Activated CD4-positive, alpha-beta T cell treated with anti-CD3 and anti-CD28 coated beads for 36 hours (primary cell): Measurements from ENCODE around the gene SULF2. TPM values are rescaled to one million over a fixed set of nuclear protein-coding genes. Genes with fewer than 3 reads are reported as not detected.

Experiments
- ATAC-seq: fragments of 200-7000 bp; cut with Tn5 transposase; one replicate; pipeline ENCODE4 v1.10.0; 2021; ENCODE audit warnings: mild to moderate bottlenecking, moderate library complexity
- CTCF ChIA-PET: fragments of 350-600 bp; sonication (Branson Sonifier 250); formaldehyde crosslinking; loops from one replicate; lab custom pipeline; 2021; ENCODE audit warnings: antibody characterized with exemption; lab: Charles Lee
- POLR2A ChIA-PET: fragments of 350-600 bp; sonication (Branson Sonifier 250); formaldehyde crosslinking; loops from one replicate; lab custom pipeline; 2021; ENCODE audit warnings: antibody characterized with exemption, inconsistent platforms; lab: Charles Lee
- DNase-seq: peaks from one replicate; pipeline ENCODE4 v3.0.0-alpha.2; 2020
- H3K27ac Mint-ChIP-seq: one replicate; pipeline ENCODE4 v1.8.0; 2021; ENCODE audit warnings: mixed read lengths
- H3K27me3 Mint-ChIP-seq: one replicate; pipeline ENCODE4 v1.8.0; 2021; ENCODE audit warnings: mixed read lengths
- H3K36me3 Mint-ChIP-seq: one replicate; pipeline ENCODE4 v1.8.0; 2021; ENCODE audit warnings: low read depth, mixed read lengths
- H3K4me1 Mint-ChIP-seq: one replicate; pipeline ENCODE4 v1.8.0; 2021; ENCODE audit warnings: mixed read lengths
- H3K4me3 Mint-ChIP-seq: one replicate; pipeline ENCODE4 v1.8.0; 2021; ENCODE audit warnings: mild to moderate bottlenecking, moderate library complexity, mixed read lengths
- H3K9me3 Mint-ChIP-seq: one replicate; pipeline ENCODE4 v1.8.0; 2021; ENCODE audit warnings: low read depth, mixed read lengths
- intact Hi-C, 2 experiments: fragments of 100-400 bp; cut with DNase I in 1 of 2; cut with micrococcal nuclease in 1 of 2; formaldehyde crosslinking; loops; one replicate each; pipeline versions ENCODE4 v1.14.2 to v1.15.1; 2022 to 2024; cut with DNase I, micrococcal nuclease
- total RNA-seq, 2 experiments: library from RNA; stranded (reverse); gene quantifications; one replicate each; pipeline ENCODE4 v1.2.3, GENCODE V29; 2021

Gene SULF2
- total RNA-seq, 2 experiments from 2014 or later: 0.09 TPM; not detected in 1

DNA sequence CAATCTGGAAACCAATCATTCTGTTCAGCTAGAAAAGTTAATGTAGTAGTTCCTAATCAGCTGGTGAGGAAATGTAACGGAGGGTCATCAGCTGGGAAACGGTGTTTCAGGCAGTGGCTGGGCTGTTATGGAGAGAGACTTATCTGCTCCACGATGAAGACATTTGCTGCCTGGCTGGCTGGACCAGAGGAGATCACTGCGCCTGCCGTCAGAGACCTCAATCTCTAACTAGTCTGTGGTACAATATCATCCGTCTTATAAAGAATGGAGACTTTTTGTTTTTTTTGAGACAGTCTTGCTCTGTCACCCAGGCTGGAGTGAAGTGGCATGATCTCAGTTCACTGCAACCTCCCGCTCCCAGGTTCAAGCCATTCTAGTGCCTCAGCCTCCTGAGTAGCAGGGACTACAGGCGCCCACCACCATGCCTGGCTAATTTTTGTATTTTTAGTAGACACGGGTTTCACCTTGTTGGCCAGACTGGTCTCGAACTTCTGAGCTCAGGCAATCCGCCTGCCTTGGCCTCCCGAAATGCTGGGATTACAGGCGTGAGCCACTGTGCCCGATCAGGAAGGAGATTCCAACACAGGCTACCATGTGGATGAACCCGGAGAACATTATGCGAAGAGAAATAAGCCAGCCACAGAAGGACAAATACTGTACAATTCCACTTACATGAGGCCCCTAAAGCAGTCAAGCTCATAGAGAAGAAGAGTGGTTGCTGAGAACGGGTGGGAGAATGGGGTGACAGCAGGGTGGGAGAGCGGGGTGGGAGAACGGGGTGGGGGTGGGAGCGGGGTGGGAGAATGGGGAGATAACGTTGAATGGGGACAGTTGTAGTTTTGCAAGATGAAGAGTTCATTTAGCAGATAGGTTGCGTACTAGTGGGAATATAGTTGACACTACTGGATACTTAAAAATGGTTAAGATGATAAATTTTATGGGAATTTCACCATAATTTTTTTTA lies 115.1 kb downstream of the SULF2 start:
- ATAC-seq (no peak), DNase-seq (no peak)
- no peak overlapping the region for H3K27ac Mint-ChIP-seq
- H3K4me1 Mint-ChIP-seq: no peaks in the 10 kb centered on the region
- intact Hi-C loops: loop anchor here in 1 of 2 experiments (10.0 kb wide), 1 partner anchor 115 kb away; the partner anchor contains the start of gene SULF2
- CTCF ChIA-PET: interaction anchor here (0.6 to 3.2 kb wide), 5 partner anchors 8 to 950 kb away, joined by 3 to 9 read pairs (median 3); no protein-coding TSS in a partner anchor
- no peak overlapping the region for H3K4me3 Mint-ChIP-seq
- POLR2A ChIA-PET: interaction anchor here (0.5 kb wide), 1 partner anchor 507 kb away, joined by 3 read pairs; no protein-coding TSS in a partner anchor
- no peaks in the 10 kb centered on the region for H3K9me3 Mint-ChIP-seq
- no peaks in the 10 kb centered on the region for H3K27me3 Mint-ChIP-seq
- no peaks in the 10 kb centered on the region for H3K36me3 Mint-ChIP-seq

DNA sequence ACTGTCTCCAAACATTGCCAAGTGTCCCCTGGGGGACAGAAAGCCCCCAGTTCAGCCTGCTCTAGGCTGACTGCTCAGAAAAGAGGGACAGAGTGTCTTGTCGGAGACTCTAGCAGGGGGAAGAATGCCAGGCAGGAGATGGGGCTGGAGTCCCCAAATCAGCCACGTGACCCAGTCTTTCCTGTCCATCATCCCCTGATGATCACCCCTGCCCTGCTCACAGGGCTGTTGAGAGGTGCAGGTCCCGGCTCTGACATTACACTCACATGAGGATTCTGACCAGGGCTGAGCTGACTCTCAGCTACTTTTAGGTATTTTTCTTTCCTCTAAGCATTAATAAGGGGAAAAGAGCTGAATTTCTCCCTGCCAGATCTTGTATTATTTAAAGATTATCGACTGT lies 115.8 kb downstream of the SULF2 start:
- DNase-seq: no peak
- no peaks in the 10 kb centered on the region for H3K36me3 Mint-ChIP-seq
- intact Hi-C loops: no loop called here
- ATAC-seq: no peak
- no peaks in the 10 kb centered on the region for H3K27me3 Mint-ChIP-seq
- ChIA-PET CTCF (interaction anchor here (0.6 to 1.6 kb wide), 3 partner anchors 9 to 473 kb away, joined by 3 to 4 read pairs (median 3); no protein-coding TSS in a partner anchor), POLR2A (no interaction called here)
- no peaks in the 10 kb centered on the region for H3K9me3 Mint-ChIP-seq
- no peak overlapping the region for H3K27ac Mint-ChIP-seq
- no peak overlapping the region for H3K4me3 Mint-ChIP-seq
- H3K4me1 Mint-ChIP-seq: no peaks in the 10 kb centered on the region

DNA sequence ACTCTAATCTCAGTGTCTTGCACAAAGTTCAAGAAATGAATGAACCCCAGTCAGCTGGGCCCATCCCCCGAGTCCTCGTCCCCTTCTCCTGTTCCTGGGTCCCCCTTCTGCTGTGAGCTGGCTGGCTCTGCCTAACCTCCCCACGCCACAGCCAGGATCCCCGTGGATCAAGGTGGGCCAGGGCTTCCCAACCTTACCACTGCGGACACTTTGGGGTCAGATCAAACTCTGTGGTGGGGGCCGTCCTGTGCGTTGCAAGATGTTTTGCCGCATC lies 116.2 kb downstream of the SULF2 start:
- H3K4me1 Mint-ChIP-seq: no peaks in the 10 kb centered on the region
- DNase-seq (no peak), ATAC-seq (no peak)
- H3K9me3 Mint-ChIP-seq: no peaks in the 10 kb centered on the region
- no peak overlapping the region for H3K4me3 Mint-ChIP-seq
- CTCF ChIA-PET: interaction anchor here (1.6 kb wide), 1 partner anchor 9 kb away, joined by 4 read pairs; no protein-coding TSS in a partner anchor
- POLR2A ChIA-PET: no interaction called here
- H3K27ac Mint-ChIP-seq: no peak overlapping the region
- intact Hi-C loops: no loop called here
- no peaks in the 10 kb centered on the region for H3K27me3 Mint-ChIP-seq
- H3K36me3 Mint-ChIP-seq: no peaks in the 10 kb centered on the region

DNA sequence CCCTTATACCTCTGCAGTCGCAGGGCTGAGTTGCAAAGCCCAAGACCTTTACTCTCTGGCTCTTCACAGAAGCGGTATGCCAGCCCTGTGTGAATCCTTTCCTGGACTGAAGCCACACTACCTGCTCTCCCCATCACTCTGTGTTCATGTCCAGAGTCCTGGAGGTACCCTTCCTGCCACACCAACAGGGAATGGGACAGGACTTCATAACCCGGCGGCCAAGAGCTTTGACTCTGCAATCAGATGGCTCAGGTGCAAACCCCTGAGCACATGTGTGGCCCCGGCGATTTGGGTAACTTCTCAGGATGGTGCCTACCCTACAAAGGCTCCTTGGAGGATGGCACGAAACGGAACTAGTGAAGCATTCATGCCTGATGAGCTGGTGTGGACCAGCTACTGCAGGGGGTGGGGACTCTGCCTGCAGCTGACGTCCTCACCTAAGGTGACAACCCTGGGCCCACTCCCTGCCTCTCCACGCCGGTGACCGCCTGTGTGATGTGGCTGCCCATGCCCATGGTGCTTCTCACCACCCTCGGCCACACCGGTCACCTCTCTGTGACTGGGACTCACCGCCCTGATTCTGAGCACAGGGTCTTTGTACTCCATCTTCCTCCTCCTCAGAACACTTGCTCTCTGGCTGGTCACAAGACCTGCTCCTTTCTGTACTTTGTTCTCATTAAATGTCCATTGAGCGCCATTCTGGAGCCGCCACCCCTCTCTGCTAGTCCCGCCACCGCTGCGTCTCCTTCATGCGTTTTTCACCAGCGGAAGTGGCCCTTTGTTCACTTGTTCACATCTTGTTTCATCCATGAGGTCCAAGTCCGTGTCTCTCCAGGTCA lies 116.7 kb downstream of the SULF2 start:
- ATAC-seq: no peak
- intact Hi-C loops: no loop called here
- Mint-ChIP-seq H3K4me3 (no peak overlapping the region), H3K36me3 (no peaks in the 10 kb centered on the region), H3K4me1 (peaks cover 5% of the 10 kb centered on the region), H3K27ac (no peak overlapping the region), H3K9me3 (no peaks in the 10 kb centered on the region), H3K27me3 (no peaks in the 10 kb centered on the region)
- CTCF ChIA-PET: no interaction called here
- no peak for DNase-seq
- POLR2A ChIA-PET: no interaction called here

DNA sequence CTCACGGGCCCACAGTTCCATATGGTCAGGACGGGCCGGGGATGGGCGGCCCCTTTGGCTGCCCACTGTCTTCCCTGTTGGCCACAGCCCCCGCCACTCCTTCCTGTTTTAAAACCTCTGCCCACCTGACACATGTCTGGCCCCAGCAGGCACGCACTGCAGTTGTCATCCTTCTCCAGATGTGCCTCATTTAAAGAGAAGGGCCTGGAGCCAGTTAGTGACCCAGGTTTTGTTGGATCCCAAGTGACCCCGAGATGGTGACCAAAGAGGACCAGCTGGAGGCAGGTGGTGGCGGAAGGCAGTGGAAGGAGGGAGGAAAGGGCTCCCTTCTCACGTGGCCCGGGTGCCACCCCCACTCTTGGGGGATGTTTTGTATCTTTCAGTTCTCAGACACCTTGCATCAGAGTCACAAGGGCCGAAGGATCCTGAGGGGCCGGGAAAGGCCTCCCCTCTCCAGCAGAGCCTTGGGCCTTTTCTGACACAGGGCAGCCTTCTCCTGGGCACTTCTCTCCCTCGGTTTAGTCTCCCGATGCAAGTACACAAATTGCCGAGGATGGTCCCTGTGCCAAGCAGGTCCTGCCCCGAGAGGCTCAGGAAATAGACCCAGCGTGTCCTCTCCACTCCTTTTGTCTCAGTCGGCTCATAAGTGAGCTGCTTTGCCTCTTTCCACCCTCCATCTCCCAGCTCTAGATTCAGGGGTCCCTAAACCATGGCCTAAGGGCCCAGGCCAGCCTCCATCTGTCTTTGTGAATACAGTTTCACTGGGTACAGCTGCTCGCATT lies 117.6 kb downstream of the SULF2 start:
- Mint-ChIP-seq H3K27ac (no peak overlapping the region), H3K27me3 (no peaks in the 10 kb centered on the region), H3K4me3 (no peak overlapping the region), H3K36me3 (no peaks in the 10 kb centered on the region), H3K4me1 (peaks cover 6% of the 10 kb centered on the region), H3K9me3 (no peaks in the 10 kb centered on the region)
- intact Hi-C loops: no loop called here
- no peak for DNase-seq
- ChIA-PET POLR2A (no interaction called here), CTCF (no interaction called here)
- no peak for ATAC-seq

DNA sequence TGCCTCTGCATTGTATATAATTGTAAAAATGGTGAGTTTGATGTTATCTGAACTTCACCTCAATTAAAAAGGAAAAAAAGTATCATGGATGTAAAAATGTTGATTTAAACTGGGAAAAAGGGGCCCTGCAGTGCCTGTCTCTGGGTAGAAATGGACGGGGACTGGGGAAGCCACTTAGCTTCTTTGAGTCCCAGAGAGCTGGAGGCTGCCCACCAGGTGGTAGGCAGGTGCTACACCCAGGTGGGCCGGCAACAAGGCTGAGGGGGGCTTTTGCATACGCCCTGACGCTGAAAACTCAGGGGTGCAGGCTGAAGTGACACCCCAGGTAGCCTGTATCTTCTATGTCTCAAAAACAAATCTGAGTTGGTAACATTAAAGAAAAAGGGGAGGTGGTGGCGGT lies 118.2 kb downstream of the SULF2 start:
- no peak for DNase-seq

DNA sequence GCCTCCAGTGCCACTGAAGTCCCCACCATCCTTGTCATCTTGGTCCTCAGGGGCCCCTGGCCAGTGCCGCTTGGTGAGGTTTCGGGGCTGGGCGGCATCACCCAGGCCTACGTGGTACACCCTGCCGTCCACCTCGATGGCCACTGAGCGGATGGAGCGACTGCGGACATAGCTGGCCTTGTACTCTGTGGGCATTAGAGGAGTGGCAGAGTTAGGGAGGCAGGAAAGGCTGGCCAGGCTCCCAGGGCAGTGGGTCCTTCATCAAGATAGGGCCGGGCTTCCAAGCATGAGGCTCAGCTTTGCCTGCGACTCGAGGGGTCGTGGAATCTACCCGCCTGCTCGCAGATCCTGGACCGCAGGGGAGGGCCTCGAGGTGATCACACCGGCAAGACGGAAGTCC lies 119.0 kb downstream of the SULF2 start:
- intact Hi-C loops: no loop called here
- ATAC-seq (no peak), DNase-seq (no peak)
- no peaks in the 10 kb centered on the region for H3K27me3 Mint-ChIP-seq
- H3K4me1 Mint-ChIP-seq: peaks cover 6% of the 10 kb centered on the region
- no peak overlapping the region for H3K4me3 Mint-ChIP-seq
- H3K36me3 Mint-ChIP-seq: peaks cover under 1% of the 10 kb centered on the region
- POLR2A ChIA-PET: no interaction called here
- no peak overlapping the region for H3K27ac Mint-ChIP-seq
- no peaks in the 10 kb centered on the region for H3K9me3 Mint-ChIP-seq
- CTCF ChIA-PET: no interaction called here

More for the DNA sequence above, 118.2 kb downstream of the SULF2 start:
- ATAC-seq: no peak
- Mint-ChIP-seq H3K4me1 (peaks cover 6% of the 10 kb centered on the region), H3K27ac (no peak overlapping the region), H3K36me3 (no peaks in the 10 kb centered on the region), H3K27me3 (no peaks in the 10 kb centered on the region), H3K4me3 (no peak overlapping the region), H3K9me3 (no peaks in the 10 kb centered on the region)
- intact Hi-C loops: no loop called here
- ChIA-PET CTCF (no interaction called here), POLR2A (no interaction called here)

DNA sequence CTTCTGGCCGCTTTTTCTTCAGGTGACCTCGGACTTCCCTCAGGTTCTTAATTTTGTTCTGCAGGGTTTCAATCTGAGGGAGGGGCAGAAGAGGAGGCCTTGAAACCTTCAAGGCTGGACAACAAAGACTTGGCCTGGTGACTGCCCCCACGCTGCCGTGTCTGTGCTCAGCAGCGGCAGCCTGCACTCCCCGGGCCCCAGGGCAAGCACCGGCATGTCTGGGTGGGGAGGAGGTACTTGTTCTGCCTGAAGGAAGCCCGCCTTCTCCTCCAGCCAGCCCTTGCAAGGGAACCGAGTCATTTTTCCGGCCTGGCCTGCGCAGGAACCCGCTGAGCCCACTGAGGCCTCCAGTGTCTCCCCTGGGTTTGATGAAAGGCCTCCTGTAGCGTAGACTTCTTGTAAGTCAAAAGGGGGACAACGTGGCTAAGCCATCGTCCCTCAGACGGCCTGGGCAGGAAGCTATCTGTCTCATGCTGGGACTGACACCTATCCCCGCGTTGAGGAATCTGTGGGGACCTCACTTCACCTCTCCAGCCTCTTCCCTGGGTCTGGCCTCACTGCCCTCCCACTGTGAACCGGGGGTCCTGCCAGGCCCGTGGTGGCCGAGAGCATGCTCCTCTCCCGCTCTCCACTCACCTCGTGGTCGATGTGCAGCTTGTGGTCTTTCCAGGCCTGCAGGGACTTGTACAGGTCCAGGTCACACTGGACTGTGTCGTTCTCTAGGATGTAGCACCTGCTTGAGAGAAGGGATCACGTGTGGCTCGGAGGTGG lies 119.9 kb downstream of the SULF2 start:
- intact Hi-C loops: no loop called here
- CTCF ChIA-PET: no interaction called here
- ATAC-seq (no peak), DNase-seq (no peak)
- Mint-ChIP-seq H3K4me3 (no peak overlapping the region), H3K27me3 (no peaks in the 10 kb centered on the region), H3K9me3 (no peaks in the 10 kb centered on the region), H3K36me3 (peaks cover 6% of the 10 kb centered on the region), H3K4me1 (peaks cover 6% of the 10 kb centered on the region), H3K27ac (no peak overlapping the region)
- POLR2A ChIA-PET: interaction anchor here (0.7 kb wide), 1 partner anchor 59 kb away, joined by 4 read pairs; no protein-coding TSS in a partner anchor

DNA sequence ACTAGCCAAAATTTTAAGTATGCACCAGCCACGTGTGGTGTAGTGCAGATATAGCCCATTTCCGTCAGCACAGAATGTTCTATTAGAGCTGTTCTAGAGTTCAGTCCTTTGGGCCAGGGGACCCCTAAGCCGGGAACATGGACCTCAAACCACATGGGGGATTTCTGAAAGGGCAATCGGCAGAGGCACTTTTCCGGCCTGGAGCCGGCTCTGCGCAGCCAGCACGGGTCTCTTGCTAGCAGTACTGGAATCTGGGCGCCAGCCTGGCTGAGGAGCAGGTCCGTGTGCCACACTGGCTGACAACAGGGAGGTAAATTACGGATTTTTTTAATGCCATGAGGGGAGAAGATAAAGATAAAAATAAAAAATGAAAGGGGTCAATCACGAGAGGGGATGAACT lies 120.5 kb downstream of the SULF2 start:
- CTCF ChIA-PET: interaction anchor here (1.1 to 1.6 kb wide), 4 partner anchors 11 to 956 kb away, joined by 3 to 8 read pairs (median 4); no protein-coding TSS in a partner anchor
- H3K27ac Mint-ChIP-seq: no peak overlapping the region

DNA sequence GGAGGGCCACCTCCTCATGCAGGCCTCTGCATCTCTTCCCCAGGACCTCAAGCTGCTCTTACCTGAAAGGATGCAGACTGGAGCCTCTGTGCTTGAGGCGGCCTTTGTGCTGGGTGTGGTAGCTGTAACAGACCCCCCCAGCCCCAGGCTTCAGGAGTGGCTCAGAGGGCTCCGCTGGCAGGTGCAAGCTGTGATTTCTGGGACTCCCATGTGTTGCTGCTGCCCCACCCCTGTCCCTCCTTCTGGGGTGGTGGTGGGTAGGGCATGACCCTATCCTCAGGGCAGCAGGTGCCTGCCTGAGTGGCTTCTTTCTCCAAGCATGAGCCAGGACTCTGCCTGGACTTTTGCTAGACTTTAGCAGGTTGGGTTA lies 121.2 kb downstream of the SULF2 start:
- DNase-seq (no peak), ATAC-seq (peak; percentile 17)
- intact Hi-C loops: loop anchor here in 1 of 2 experiments (5.0 kb wide), 1 partner anchor 958 kb away; no protein-coding TSS in a partner anchor
- POLR2A ChIA-PET: no interaction called here
- no peaks in the 10 kb centered on the region for H3K27me3 Mint-ChIP-seq
- H3K36me3 Mint-ChIP-seq: peaks cover 6% of the 10 kb centered on the region
- no peak overlapping the region for H3K27ac Mint-ChIP-seq
- CTCF ChIA-PET: interaction anchor here (0.7 to 1.6 kb wide), 12 partner anchors 11 to 958 kb away, joined by 3 to 8 read pairs (median 3); no protein-coding TSS in a partner anchor
- no peaks in the 10 kb centered on the region for H3K9me3 Mint-ChIP-seq
- H3K4me3 Mint-ChIP-seq: no peak overlapping the region
- peaks cover 6% of the 10 kb centered on the region for H3K4me1 Mint-ChIP-seq

More for the DNA sequence above, 120.5 kb downstream of the SULF2 start:
- Mint-ChIP-seq H3K27me3 (no peaks in the 10 kb centered on the region), H3K36me3 (peaks cover 6% of the 10 kb centered on the region), H3K4me3 (no peak overlapping the region), H3K4me1 (peaks cover 6% of the 10 kb centered on the region), H3K9me3 (no peaks in the 10 kb centered on the region)
- intact Hi-C loops: loop anchor here in 1 of 2 experiments (5.0 kb wide), 1 partner anchor 958 kb away; no protein-coding TSS in a partner anchor
- DNase-seq: no peak
- POLR2A ChIA-PET: no interaction called here
- no peak for ATAC-seq
